VCaP (cell line): ENCODE data around the gene S100PBP.

ENCODE experiments used
- H3K27ac ChIP-seq: fragments of 450-650 bp; 2 replicates; pipeline ENCODE4 v1.5.1; 2017
- TF ChIP-seq, protein P1 (sequence below): fragments of 450-650 bp; conservative IDR thresholded peaks from 2 replicates; pipeline ENCODE4 v1.5.1; 2017; ENCODE audit warnings: mild to moderate bottlenecking, moderate library complexity

S100PBP gene

DNA sequence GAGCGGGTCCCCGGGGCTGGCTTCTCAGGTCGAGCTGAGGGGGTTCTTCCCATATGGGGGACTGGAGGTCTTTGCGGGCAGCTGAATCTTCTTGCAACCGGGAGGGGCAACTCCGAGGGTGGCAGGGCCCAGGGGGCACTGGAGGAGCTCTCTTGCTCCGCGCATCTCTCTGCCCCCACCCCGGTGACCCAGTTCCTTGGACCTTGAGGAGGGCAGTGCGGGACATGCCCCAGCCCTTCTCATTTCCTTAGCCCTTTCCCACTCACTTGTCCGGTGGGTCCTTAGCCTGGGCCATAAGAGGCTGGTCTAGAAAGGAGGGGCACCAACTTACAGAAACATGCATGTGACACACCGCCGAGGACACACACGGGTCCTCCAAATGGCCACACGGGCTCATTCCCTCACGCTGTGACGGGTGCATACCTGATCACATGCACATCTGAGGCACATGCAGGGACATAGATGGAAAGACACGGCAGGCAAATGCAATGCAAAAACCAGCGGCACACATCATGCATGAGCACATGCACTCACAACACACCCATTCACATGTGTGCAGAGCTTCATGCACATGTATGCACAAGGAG lies 69.5 kb downstream of the S100PBP start:
- H3K27ac ChIP-seq = peak overlapping the region; percentile 7; the same call in 1 of the 2 replicates
- TF ChIP-seq, protein P1, sequence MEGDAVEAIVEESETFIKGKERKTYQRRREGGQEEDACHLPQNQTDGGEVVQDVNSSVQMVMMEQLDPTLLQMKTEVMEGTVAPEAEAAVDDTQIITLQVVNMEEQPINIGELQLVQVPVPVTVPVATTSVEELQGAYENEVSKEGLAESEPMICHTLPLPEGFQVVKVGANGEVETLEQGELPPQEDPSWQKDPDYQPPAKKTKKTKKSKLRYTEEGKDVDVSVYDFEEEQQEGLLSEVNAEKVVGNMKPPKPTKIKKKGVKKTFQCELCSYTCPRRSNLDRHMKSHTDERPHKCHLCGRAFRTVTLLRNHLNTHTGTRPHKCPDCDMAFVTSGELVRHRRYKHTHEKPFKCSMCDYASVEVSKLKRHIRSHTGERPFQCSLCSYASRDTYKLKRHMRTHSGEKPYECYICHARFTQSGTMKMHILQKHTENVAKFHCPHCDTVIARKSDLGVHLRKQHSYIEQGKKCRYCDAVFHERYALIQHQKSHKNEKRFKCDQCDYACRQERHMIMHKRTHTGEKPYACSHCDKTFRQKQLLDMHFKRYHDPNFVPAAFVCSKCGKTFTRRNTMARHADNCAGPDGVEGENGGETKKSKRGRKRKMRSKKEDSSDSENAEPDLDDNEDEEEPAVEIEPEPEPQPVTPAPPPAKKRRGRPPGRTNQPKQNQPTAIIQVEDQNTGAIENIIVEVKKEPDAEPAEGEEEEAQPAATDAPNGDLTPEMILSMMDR = peak; percentile 31

DNA sequence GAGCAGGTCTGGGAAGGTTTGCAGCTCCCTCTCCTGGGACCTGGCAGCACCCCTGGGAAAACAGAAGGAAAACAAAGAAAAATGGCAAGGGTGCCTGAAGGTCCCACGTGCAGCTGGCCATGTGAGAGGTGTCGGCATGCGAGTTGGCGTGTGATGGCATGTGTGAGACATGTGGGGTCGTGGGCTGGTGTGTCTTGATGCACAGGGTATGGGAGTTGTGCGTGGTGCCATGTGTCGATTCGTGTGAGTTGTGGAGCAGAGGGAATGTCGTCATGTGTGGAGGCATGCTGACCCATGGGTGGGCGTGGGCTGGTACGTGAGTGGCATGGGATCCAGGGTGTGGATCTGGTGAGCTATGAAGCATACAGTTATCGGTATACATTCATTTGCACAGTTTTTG lies 70.2 kb downstream of the S100PBP start:
- TF ChIP-seq, protein P1 = no peak
- no peak overlapping the region for H3K27ac ChIP-seq

DNA sequence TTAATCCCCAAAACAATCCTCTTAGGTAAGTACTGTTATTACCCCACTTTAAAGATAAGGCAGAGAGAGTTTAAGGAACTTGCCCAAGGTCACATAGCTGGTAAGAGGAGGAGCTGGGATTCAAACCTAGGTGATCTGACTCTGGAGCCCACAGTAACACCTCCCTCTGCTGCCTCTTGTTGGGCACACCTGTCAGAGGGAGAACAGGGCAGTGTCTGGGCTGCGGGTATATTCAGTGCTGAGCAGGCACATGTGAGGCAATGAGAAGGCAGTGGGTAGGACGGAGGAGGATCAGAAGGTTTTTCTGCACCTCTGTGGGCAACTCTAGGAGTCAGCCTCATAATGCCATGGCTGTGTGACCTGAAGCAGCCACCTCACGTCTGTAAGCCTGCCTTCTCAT lies 70.7 kb downstream of the S100PBP start:
- TF ChIP-seq, protein P1 = no peak
- H3K27ac ChIP-seq = no peak overlapping the region

DNA sequence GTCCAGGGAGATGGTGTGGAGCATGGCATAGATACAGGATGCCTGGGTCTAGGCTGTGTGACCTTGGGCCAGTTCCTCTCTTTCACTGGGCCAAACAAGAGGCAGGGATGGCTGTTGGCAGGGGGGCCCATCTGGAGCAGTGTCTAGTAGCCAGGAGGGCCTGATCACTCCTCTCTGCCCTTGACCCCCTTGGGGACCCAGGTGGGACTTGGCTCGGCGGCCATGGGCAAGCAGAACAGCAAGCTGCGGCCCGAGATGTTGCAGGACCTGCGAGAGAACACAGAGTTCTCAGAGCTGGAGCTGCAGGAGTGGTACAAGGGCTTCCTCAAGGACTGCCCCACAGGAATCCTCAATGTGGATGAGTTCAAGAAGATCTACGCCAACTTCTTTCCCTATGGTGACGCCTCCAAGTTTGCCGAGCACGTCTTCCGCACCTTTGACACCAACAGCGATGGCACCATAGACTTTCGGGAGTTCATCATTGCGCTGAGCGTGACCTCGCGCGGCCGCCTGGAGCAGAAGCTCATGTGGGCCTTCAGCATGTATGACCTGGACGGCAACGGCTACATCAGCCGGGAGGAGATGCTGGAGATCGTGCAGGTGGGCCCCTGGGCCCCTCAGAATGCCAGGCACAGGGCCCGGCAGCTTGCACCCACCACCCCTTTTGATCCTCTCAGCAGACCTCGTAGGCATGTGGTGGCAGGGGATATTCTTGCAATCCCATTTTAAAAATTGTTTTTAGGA lies 71.4 kb downstream of the S100PBP start:
- TF ChIP-seq, protein P1 = no peak
- no peak overlapping the region for H3K27ac ChIP-seq

DNA sequence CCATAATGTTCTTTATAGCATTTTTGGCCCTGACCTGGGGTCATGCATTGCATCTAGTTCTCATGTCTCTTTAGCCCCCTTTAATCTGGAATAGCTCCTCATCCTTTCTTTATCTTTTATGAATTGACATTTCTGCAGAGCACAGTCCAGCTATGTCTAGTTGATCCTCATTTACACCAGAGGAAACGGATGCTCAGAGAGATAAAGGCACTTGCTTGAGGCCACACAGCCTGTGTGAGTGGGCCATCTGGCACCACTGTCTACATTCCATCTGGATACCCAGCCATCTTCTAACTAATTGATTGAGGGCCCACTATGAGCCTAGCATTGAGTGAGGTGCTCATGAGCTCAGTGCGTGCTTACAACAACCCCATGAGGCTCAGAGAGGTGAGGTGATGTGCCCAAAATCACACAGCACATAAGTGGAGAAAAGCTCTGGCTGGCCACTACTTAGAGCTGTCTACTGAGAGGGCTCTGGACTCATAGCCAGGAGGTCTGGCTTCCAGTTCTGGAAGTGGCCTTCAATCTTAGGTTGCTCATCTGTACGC lies 72.4 kb downstream of the S100PBP start:
- TF ChIP-seq, protein P1 = no peak
- H3K27ac ChIP-seq = no peak overlapping the region

DNA sequence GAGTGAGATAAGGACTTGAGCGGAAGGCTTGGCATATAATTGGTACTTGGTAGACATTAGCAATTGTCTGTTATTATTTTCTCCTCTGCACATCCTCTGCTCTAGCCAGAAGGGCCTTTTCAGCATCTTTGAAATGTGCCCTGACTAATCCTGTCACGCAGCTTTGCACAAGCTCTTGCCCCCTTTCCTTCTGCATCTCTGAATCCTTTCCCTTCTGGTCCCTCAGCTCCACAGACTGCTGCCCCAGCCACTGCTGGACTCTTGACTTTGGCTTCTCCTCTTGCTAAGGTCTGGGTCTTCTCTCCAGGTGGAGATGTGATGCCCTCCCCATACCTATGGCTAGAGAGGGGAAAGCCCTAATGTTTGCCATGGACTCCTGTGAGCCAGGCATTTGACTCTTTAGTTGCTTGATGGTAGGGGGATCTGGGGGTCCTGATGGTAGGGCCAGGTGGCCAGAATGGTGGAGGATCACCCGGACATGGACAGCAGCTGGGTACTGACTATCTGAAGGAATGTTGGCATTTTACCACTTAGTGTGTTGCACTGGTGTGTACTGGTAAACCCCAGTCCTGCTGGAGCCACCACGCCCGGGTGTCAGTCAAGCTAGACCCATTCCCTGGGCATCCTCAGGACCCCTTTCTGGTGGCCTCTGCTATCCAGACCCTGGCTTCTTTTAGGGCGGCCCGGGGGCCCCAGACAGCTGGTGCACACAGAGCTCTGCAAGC lies 73.2 kb downstream of the S100PBP start:
- no peak overlapping the region for H3K27ac ChIP-seq
- TF ChIP-seq, protein P1 = no peak

DNA sequence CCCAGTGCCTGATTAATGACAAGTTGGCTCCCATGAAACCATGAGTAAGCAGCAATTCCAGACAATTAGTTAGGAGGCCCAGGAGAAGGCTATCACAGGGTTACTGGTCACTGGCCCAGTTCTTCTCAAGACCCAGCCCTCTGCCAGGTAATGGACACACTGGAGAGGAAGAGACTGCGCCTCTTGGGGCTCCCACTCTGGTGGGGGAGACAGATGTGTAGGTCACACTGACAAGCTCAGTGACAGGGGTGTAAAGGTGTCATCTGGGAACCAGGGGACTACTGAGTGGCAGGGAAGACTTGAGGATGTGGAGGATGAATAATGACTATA lies 73.8 kb downstream of the S100PBP start:
- TF ChIP-seq, protein P1 = no peak
- no peak overlapping the region for H3K27ac ChIP-seq
